Activated T-helper 17 cell treated with anti-CD3 and anti-CD28 coated beads, Interleukin-2, amount 50 U/mL, for 72 hours (primary cell): ENCODE data around the gene ROBO1. TPM values are rescaled to one million over a fixed set of nuclear protein-coding genes. Genes with fewer than 3 reads are reported as not detected.
"Not testable (repeated sequence)": the region's sequence is repeated elsewhere in the genome, so short reads cannot be mapped to it uniquely, and the experiment has no call there.

Source experiments
- ATAC-seq: fragments of 150-1000 bp; cut with Tn5 transposase; replicated peaks from 2 replicates; pipeline ENCODE4 v1.10.0; 2021; ENCODE audit warnings: mild to moderate bottlenecking, moderate library complexity
- H3K27ac Mint-ChIP-seq: one replicate; pipeline ENCODE4 v1.8.0; 2022; ENCODE audit warnings: mixed read lengths
- H3K27me3 Mint-ChIP-seq: one replicate; pipeline ENCODE4 v1.8.0; 2022; ENCODE audit warnings: mixed read lengths
- H3K36me3 Mint-ChIP-seq: one replicate; pipeline ENCODE4 v1.8.0; 2022; ENCODE audit warnings: low read depth, mild to moderate bottlenecking, mixed read lengths
- H3K4me1 Mint-ChIP-seq: one replicate; pipeline ENCODE4 v1.8.0; 2022; ENCODE audit warnings: mixed read lengths
- H3K4me3 Mint-ChIP-seq: one replicate; pipeline ENCODE4 v1.8.0; 2022; ENCODE audit warnings: mild to moderate bottlenecking, mixed read lengths
- H3K9me3 Mint-ChIP-seq: one replicate; pipeline ENCODE4 v1.8.0; 2022; ENCODE audit warnings: mixed read lengths
- total RNA-seq, 2 donors: library from RNA; stranded (reverse); gene quantifications; one replicate each; pipeline ENCODE4 v1.2.3, GENCODE V29; 2022

Gene ROBO1
- not detected for total RNA-seq

GRCh38 chr3:79767905-79768267 is at the start of gene ROBO1:
ROBO1 (minus strand) TSS chr3:79767998.
- peaks cover 8% of the 10 kb centered on the region for H3K27me3 Mint-ChIP-seq
- peaks cover 12% of the 10 kb centered on the region for H3K9me3 Mint-ChIP-seq
- no peaks in the 10 kb centered on the region for H3K4me1 Mint-ChIP-seq
- no peak within 1 kb of the TSS for H3K27ac Mint-ChIP-seq
- H3K4me3 Mint-ChIP-seq, result no peak within 1 kb of the TSS
- ATAC-seq, result no peak
- no peaks in the 10 kb centered on the region for H3K36me3 Mint-ChIP-seq

GRCh38 chr3:79817224-79817623 is 49.4 kb upstream of the ROBO1 start:
- no peak for ATAC-seq
- Mint-ChIP-seq H3K9me3 (peaks cover 36% of the 10 kb centered on the region), H3K4me3 (no peak overlapping the region), H3K4me1 (no peaks in the 10 kb centered on the region), H3K27ac (no peak overlapping the region), H3K36me3 (no peaks in the 10 kb centered on the region), H3K27me3 (no peaks in the 10 kb centered on the region)

- no peak for ATAC-seq
- no peak overlapping the region for H3K4me3 Mint-ChIP-seq
- peaks cover 31% of the 10 kb centered on the region for H3K9me3 Mint-ChIP-seq
- no peak overlapping the region for H3K27ac Mint-ChIP-seq
- H3K4me1 Mint-ChIP-seq, result no peaks in the 10 kb centered on the region
- H3K27me3 Mint-ChIP-seq, result no peaks in the 10 kb centered on the region
- H3K36me3 Mint-ChIP-seq, result no peaks in the 10 kb centered on the region
Observed at GRCh38 chr3:79815478-79815877, 47.7 kb upstream of the ROBO1 start.

- Mint-ChIP-seq H3K9me3 (peaks cover 14% of the 10 kb centered on the region), H3K27ac (no peak overlapping the region), H3K36me3 (no peaks in the 10 kb centered on the region), H3K4me3 (no peak overlapping the region), H3K4me1 (no peaks in the 10 kb centered on the region), H3K27me3 (no peaks in the 10 kb centered on the region)
- no peak for ATAC-seq
Observed at GRCh38 chr3:79810581-79810980, 42.8 kb upstream of the ROBO1 start.

- Mint-ChIP-seq H3K9me3 (peaks cover 9% of the 10 kb centered on the region), H3K36me3 (no peaks in the 10 kb centered on the region), H3K27ac (no peak overlapping the region), H3K27me3 (no peaks in the 10 kb centered on the region), H3K4me1 (no peaks in the 10 kb centered on the region), H3K4me3 (no peak overlapping the region)
- no peak for ATAC-seq
Observed at GRCh38 chr3:79810092-79810491, 42.3 kb upstream of the ROBO1 start.

GRCh38 chr3:79809106-79809505 is 41.3 kb upstream of the ROBO1 start:
- H3K27me3 Mint-ChIP-seq, result no peaks in the 10 kb centered on the region
- no peak overlapping the region for H3K27ac Mint-ChIP-seq
- H3K36me3 Mint-ChIP-seq, result no peaks in the 10 kb centered on the region
- peaks cover 7% of the 10 kb centered on the region for H3K9me3 Mint-ChIP-seq
- no peak for ATAC-seq
- no peak overlapping the region for H3K4me3 Mint-ChIP-seq
- no peaks in the 10 kb centered on the region for H3K4me1 Mint-ChIP-seq

GRCh38 chr3:79808515-79808914 is 40.7 kb upstream of the ROBO1 start:
- Mint-ChIP-seq H3K27ac (no peak overlapping the region), H3K4me1 (no peaks in the 10 kb centered on the region), H3K36me3 (no peaks in the 10 kb centered on the region), H3K27me3 (no peaks in the 10 kb centered on the region), H3K4me3 (no peak overlapping the region), H3K9me3 (peaks cover 5% of the 10 kb centered on the region)
- ATAC-seq, result no peak

GRCh38 chr3:79790177-79790576 is 22.4 kb upstream of the ROBO1 start:
- H3K36me3 Mint-ChIP-seq, H3K4me1 Mint-ChIP-seq, H3K4me3 Mint-ChIP-seq, H3K9me3 Mint-ChIP-seq, H3K27ac Mint-ChIP-seq, ATAC-seq, H3K27me3 Mint-ChIP-seq: not testable (repeated sequence)

GRCh38 chr3:79773291-79773690 is 5.5 kb upstream of the ROBO1 start:
- ATAC-seq, result no peak
- no peak overlapping the region for H3K27ac Mint-ChIP-seq

GRCh38 chr3:79769229-79769628 is 1.4 kb upstream of the ROBO1 start:
- H3K27me3 Mint-ChIP-seq, result peaks cover 8% of the 10 kb centered on the region
- no peaks in the 10 kb centered on the region for H3K4me1 Mint-ChIP-seq
- ATAC-seq, result no peak
- H3K36me3 Mint-ChIP-seq, result no peaks in the 10 kb centered on the region
- H3K9me3 Mint-ChIP-seq, result peaks cover 13% of the 10 kb centered on the region
- no peak overlapping the region for H3K4me3 Mint-ChIP-seq
- no peak overlapping the region for H3K27ac Mint-ChIP-seq

More at GRCh38 chr3:79773291-79773690, 5.5 kb upstream of the ROBO1 start:
- H3K36me3 Mint-ChIP-seq, result no peaks in the 10 kb centered on the region
- no peak overlapping the region for H3K4me3 Mint-ChIP-seq
- H3K9me3 Mint-ChIP-seq, result peaks cover 20% of the 10 kb centered on the region
- H3K27me3 Mint-ChIP-seq, result no peaks in the 10 kb centered on the region
- H3K4me1 Mint-ChIP-seq, result no peaks in the 10 kb centered on the region

- Mint-ChIP-seq H3K4me3 (no peak overlapping the region), H3K36me3 (no peaks in the 10 kb centered on the region), H3K27ac (no peak overlapping the region), H3K27me3 (peaks cover 8% of the 10 kb centered on the region), H3K9me3 (peaks cover 17% of the 10 kb centered on the region), H3K4me1 (no peaks in the 10 kb centered on the region)
- ATAC-seq, result no peak
Observed at GRCh38 chr3:79767194-79767904, 449 bp downstream of the ROBO1 start.

- Mint-ChIP-seq H3K27me3 (peaks cover 8% of the 10 kb centered on the region), H3K4me1 (no peaks in the 10 kb centered on the region), H3K4me3 (no peak overlapping the region), H3K27ac (no peak overlapping the region), H3K36me3 (no peaks in the 10 kb centered on the region), H3K9me3 (peaks cover 14% of the 10 kb centered on the region)
- no peak for ATAC-seq
Observed at GRCh38 chr3:79766496-79767193, 1.2 kb downstream of the ROBO1 start.

- peaks cover 14% of the 10 kb centered on the region for H3K9me3 Mint-ChIP-seq
- H3K27ac Mint-ChIP-seq, result no peak overlapping the region
- ATAC-seq, result no peak
- no peak overlapping the region for H3K4me3 Mint-ChIP-seq
- no peaks in the 10 kb centered on the region for H3K36me3 Mint-ChIP-seq
- peaks cover 8% of the 10 kb centered on the region for H3K27me3 Mint-ChIP-seq
- H3K4me1 Mint-ChIP-seq, result no peaks in the 10 kb centered on the region
Observed at GRCh38 chr3:79765911-79766310, 1.9 kb downstream of the ROBO1 start.

- ATAC-seq, result no peak
- no peaks in the 10 kb centered on the region for H3K4me1 Mint-ChIP-seq
- peaks cover 8% of the 10 kb centered on the region for H3K27me3 Mint-ChIP-seq
- no peak overlapping the region for H3K27ac Mint-ChIP-seq
- H3K9me3 Mint-ChIP-seq, result peaks cover 25% of the 10 kb centered on the region
- H3K36me3 Mint-ChIP-seq, result no peaks in the 10 kb centered on the region
- no peak overlapping the region for H3K4me3 Mint-ChIP-seq
Observed at GRCh38 chr3:79761441-79761840, 6.4 kb downstream of the ROBO1 start.

- ATAC-seq, result no peak
- peaks cover 23% of the 10 kb centered on the region for H3K9me3 Mint-ChIP-seq
Observed at GRCh38 chr3:79751703-79752102, 16.1 kb downstream of the ROBO1 start.

More at GRCh38 chr3:79751703-79752102, 16.1 kb downstream of the ROBO1 start:
- Mint-ChIP-seq H3K27me3 (no peaks in the 10 kb centered on the region), H3K27ac (no peak overlapping the region), H3K4me3 (no peak overlapping the region), H3K36me3 (no peaks in the 10 kb centered on the region), H3K4me1 (no peaks in the 10 kb centered on the region)
